ENCODE results near the gene FDXR. TPM values are rescaled to one million over a fixed set of nuclear protein-coding genes. Genes with fewer than 3 reads are reported as not detected.

The FDXR gene
- total RNA-seq, 1 donor = 23.5 TPM

DNA sequence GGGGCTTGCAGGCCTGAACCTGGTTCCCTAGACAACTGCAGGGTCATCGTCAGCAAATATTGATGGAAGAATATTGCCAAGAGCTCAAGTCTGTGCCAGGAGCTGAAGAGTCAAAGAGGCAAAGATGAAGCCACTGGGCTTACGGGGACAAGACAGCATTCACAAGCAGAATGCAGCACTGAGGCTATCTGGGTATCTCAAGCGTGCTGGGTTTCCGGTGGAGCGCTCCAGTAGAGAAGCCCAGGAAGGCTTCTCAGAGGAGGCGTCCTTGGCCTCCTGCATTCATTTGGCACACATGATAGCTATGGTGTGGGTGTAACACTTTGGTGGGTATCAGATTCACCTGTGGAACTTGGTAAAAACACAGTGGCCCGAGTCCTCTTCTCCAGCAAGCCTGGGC is 17.8 kb upstream of the FDXR start:
- Histone ChIP-seq H3K4me1 (ENCODE audit: insufficient read depth, low read length) (no peaks in the 10 kb centered on the region), H3K27ac (ENCODE audit: low read depth, low read length) (no peak overlapping the region), H3K36me3 (ENCODE audit: insufficient read depth, low read length) (no peaks in the 10 kb centered on the region), H4K20me1 (ENCODE audit: insufficient read depth, low read length) (no peaks in the 10 kb centered on the region), H3K79me2 (ENCODE audit: insufficient read depth, low read length) (no peaks in the 10 kb centered on the region), H3K27me3 (ENCODE audit: insufficient read depth, low read length) (peaks cover 58% of the 10 kb centered on the region), H2AFZ (ENCODE audit: low read length) (no peak overlapping the region), H3K9me3 (ENCODE audit: low read depth, low read length) (no peaks in the 10 kb centered on the region), H3K4me3 (ENCODE audit: insufficient read depth, low read length) (no peak overlapping the region), H3K4me2 (ENCODE audit: insufficient read depth, low read length) (no peak overlapping the region)
- TF ChIP-seq, protein P1, sequence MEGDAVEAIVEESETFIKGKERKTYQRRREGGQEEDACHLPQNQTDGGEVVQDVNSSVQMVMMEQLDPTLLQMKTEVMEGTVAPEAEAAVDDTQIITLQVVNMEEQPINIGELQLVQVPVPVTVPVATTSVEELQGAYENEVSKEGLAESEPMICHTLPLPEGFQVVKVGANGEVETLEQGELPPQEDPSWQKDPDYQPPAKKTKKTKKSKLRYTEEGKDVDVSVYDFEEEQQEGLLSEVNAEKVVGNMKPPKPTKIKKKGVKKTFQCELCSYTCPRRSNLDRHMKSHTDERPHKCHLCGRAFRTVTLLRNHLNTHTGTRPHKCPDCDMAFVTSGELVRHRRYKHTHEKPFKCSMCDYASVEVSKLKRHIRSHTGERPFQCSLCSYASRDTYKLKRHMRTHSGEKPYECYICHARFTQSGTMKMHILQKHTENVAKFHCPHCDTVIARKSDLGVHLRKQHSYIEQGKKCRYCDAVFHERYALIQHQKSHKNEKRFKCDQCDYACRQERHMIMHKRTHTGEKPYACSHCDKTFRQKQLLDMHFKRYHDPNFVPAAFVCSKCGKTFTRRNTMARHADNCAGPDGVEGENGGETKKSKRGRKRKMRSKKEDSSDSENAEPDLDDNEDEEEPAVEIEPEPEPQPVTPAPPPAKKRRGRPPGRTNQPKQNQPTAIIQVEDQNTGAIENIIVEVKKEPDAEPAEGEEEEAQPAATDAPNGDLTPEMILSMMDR (IDR thresholded peaks at IDR 0.05; ENCODE audit: extremely low read depth, low read depth, low read length) = no peak
- DNase-seq (ENCODE audit: insufficient read length, low spot score, missing footprints) = peak; percentile 48

DNA sequence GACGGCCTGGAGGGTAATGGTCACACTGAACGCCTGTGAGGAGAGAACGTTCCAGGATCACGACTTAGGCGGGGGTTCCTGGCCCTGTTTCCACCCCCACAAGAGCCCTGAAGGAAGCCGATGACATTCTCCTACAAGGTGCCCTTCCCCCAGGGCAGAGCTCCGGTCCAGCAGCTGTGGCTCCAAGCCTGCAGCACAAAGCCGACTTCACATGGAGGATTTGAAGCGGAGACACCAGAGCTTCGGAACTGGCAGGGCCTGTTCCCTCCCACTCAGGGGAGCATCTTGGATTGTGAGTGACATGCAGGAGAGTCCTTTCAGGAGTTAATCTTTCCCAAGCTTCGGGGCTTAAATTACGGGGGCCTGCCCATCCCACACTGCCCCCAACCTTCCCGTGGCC is 15.7 kb upstream of the FDXR start:
- H3K27me3 ChIP-seq (ENCODE audit: insufficient read depth, low read length) = peaks cover 40% of the 10 kb centered on the region
- no peaks in the 10 kb centered on the region for H4K20me1 ChIP-seq (ENCODE audit: insufficient read depth, low read length)
- TF ChIP-seq, protein P1 (IDR thresholded peaks at IDR 0.05; ENCODE audit: extremely low read depth, low read depth, low read length) = no peak
- no peak overlapping the region for H3K4me3 ChIP-seq (ENCODE audit: insufficient read depth, low read length)
- no peak overlapping the region for H3K27ac ChIP-seq (ENCODE audit: low read depth, low read length)
- H3K4me1 ChIP-seq (ENCODE audit: insufficient read depth, low read length) = no peaks in the 10 kb centered on the region
- no peaks in the 10 kb centered on the region for H3K36me3 ChIP-seq (ENCODE audit: insufficient read depth, low read length)
- DNase-seq (ENCODE audit: insufficient read length, low spot score, missing footprints) = peak; percentile 78
- H2AFZ ChIP-seq (ENCODE audit: low read length) = no peak overlapping the region
- H3K4me2 ChIP-seq (ENCODE audit: insufficient read depth, low read length) = no peak overlapping the region
- no peaks in the 10 kb centered on the region for H3K79me2 ChIP-seq (ENCODE audit: insufficient read depth, low read length)
- H3K9me3 ChIP-seq (ENCODE audit: low read depth, low read length) = no peaks in the 10 kb centered on the region

DNA sequence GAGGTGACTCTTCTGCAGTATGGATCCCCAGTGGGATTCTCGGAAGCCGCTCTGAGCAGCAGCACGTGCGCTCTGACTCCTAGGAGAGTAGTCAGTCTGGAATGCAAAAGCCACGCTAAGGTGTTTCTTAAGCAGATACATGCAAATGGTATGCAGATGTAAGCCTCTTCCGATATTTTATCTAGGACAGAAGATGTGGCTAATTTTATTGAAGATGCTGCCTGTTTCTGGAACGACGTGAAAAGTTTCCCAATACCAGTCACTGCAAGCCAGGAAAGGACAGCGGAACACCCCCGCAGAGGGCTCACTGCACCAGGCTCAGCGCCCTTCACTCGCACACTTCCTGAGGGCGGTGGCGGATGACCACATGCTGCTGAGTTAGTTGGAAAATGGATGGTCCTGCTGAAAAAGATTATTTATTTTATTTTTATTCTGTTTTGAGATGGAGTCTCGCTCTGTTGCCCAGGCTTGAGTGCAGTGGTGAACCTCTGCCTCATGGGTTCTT is 10.5 kb upstream of the FDXR start:
- H3K4me3 ChIP-seq (ENCODE audit: insufficient read depth, low read length) = no peak overlapping the region
- peak; percentile 30 for DNase-seq (ENCODE audit: insufficient read length, low spot score, missing footprints)
- no peaks in the 10 kb centered on the region for H4K20me1 ChIP-seq (ENCODE audit: insufficient read depth, low read length)
- TF ChIP-seq, protein P1 (IDR thresholded peaks at IDR 0.05; ENCODE audit: extremely low read depth, low read depth, low read length) = no peak
- no peak overlapping the region for H3K4me2 ChIP-seq (ENCODE audit: insufficient read depth, low read length)
- H3K27ac ChIP-seq (ENCODE audit: low read depth, low read length) = no peak overlapping the region
- H3K36me3 ChIP-seq (ENCODE audit: insufficient read depth, low read length) = no peaks in the 10 kb centered on the region
- peaks cover 32% of the 10 kb centered on the region for H3K27me3 ChIP-seq (ENCODE audit: insufficient read depth, low read length)
- no peaks in the 10 kb centered on the region for H3K9me3 ChIP-seq (ENCODE audit: low read depth, low read length)
- no peaks in the 10 kb centered on the region for H3K79me2 ChIP-seq (ENCODE audit: insufficient read depth, low read length)
- H2AFZ ChIP-seq (ENCODE audit: low read length) = no peak overlapping the region
- no peaks in the 10 kb centered on the region for H3K4me1 ChIP-seq (ENCODE audit: insufficient read depth, low read length)

DNA sequence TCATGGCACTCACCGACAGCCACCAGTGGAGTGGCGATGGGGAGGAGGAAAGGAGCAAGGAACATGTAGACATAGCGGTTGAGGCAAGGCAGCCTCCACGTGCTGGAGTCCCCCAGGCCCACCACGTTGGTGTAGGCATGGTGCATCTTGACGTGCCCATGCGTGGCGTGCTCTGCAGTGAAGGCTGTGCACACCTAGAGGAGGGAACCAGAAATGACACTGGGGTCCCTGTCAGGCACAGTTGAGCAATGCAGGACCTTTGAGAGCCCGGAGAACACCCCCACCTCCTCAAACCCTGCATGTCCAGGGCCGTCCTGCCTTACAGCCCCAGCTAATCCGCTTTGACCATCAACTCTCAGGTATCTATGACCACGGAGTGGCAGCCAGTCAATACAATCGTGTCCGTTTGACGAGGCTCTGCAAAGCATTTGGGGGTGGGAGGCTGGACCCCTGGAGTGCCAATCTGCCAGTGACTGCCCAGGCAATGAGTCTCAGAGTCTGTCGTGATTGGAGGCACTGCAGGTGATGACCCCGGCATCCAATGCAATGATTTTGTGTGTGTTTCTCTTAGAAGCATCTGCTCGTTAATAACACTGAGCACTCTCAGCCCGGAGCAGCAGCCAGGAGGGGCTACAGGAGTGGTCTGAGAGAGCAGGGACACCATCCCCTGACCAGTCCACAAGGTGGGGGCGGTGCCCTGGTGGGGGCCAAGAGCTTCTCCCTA is 9.9 kb upstream of the FDXR start:
- H3K36me3 ChIP-seq (ENCODE audit: insufficient read depth, low read length) = no peaks in the 10 kb centered on the region
- no peaks in the 10 kb centered on the region for H3K79me2 ChIP-seq (ENCODE audit: insufficient read depth, low read length)
- H3K27me3 ChIP-seq (ENCODE audit: insufficient read depth, low read length) = peaks cover 31% of the 10 kb centered on the region
- DNase-seq (ENCODE audit: insufficient read length, low spot score, missing footprints) = peak; percentile 58
- H3K4me1 ChIP-seq (ENCODE audit: insufficient read depth, low read length) = no peaks in the 10 kb centered on the region
- H3K9me3 ChIP-seq (ENCODE audit: low read depth, low read length) = no peaks in the 10 kb centered on the region
- H2AFZ ChIP-seq (ENCODE audit: low read length) = no peak overlapping the region
- TF ChIP-seq, protein P1 (IDR thresholded peaks at IDR 0.05; ENCODE audit: extremely low read depth, low read depth, low read length) = no peak
- H3K27ac ChIP-seq (ENCODE audit: low read depth, low read length) = no peak overlapping the region
- H3K4me3 ChIP-seq (ENCODE audit: insufficient read depth, low read length) = no peak overlapping the region
- H3K4me2 ChIP-seq (ENCODE audit: insufficient read depth, low read length) = no peak overlapping the region
- no peaks in the 10 kb centered on the region for H4K20me1 ChIP-seq (ENCODE audit: insufficient read depth, low read length)

All from osteoblast (primary cell).